ENCODE measurements around the gene SF3B3.

SF3B3 gene

DNA sequence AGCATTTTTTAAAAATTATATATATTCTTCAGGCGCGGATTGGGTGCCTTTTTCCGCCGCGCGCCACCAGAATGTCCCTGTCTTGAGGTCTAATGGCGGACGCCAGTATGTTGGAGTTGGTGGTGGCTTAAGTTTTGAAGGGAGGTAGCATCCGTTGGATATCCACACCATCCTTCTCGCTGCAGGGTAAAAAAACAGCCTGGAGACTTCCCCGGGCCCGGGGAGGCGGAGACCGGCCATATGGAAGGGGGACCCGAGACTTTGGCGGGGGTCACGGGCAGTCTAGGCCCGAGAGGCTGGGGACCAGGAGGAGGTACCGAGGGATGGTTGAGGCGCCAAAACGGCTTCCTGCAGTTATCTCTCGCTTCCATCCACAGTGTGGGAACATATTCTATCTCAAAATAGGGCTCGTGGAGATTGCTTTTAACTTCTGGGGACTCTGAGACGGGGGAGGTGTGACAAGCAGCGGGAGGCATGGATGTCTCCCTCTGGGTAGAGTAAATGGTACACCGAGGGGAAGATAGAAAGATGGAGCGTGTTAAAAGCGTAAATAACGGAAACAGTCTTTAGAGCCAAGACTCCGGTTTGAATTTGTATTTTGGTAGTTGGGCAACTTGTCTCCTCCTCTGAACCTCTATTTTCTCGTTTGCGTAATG, at the start of gene SF3B3:
SF3B3 (plus strand) TSS at position 74 of the 656 bp plus-strand sequence. CDS start 2,841 bp downstream, outside the sequence.
- peak; percentile 45 to 48 for DNase-seq (ENCODE audit: low read depth in 2 of 2)

DNA sequence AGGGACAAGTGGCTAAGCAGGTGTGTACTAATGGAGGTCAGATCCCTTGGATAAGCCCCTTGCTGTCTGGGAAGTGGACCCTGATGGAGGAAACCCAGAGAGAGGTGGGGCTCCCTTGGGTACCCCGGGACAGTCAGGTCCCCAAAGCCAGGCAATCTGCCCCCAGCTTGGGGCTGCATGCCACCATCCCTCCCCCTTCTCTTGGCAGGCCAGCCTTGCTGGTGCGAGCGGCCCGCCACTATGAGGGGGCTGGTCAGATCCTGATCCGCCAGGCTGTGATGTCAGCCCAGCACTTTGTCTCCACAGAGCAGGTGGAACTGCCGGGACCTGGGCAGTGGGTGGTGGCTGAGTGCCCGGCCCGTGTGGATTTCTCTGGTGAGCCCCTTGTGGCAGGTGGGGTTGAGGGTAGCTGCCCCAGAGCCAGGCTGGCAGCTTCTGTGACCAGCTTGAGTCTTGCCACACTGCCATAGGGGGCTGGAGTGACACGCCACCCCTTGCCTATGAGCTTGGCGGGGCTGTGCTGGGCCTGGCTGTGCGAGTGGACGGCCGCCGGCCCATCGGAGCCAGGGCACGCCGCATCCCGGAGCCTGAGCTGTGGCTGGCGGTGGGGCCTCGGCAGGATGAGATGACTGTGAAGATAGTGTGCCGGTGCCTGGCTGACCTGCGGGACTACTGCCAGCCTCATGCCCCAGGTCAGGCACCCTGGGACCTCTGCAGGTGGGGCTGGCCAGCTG, 49.1 kb upstream of the SF3B3 start:
- no peak for DNase-seq (ENCODE audit: low read depth in 2 of 2)

DNA sequence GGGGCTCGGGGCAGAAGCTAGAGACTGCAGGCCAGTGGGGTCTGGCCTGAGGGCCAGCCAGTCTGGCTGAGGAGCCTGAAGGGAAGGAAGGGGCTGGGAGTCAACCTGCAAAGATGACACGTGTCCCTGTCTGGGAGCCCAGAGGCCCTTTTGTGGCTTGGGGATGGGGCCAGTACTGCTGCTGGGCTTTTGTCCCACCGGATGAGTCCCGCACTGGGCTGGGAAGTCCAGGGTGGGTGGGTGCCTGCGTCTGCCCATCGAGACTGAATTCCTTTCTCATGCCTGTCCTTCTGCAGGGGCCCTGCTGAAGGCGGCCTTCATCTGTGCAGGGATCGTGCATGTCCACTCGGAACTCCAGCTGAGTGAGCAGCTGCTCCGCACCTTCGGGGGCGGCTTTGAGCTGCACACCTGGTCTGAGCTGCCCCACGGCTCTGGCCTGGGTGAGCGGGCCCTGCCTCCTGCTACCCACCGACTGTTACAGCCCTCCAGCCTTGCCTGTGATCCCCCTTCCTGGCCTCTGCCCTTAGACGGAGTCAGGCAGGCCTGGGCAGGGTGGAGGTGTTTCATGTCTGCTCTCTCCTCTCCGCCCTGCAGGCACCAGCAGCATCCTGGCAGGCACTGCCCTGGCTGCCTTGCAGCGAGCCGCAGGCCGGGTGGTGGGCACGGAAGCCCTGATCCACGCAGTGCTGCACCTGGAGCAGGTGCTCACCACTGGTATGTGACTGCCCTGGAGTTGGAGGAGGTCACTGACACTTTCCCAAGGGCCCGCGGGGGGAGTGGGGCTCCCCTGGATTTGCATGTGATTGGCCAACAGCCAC, 48.4 kb upstream of the SF3B3 start:
- DNase-seq (ENCODE audit: low read depth in 2 of 2): no peak

DNA sequence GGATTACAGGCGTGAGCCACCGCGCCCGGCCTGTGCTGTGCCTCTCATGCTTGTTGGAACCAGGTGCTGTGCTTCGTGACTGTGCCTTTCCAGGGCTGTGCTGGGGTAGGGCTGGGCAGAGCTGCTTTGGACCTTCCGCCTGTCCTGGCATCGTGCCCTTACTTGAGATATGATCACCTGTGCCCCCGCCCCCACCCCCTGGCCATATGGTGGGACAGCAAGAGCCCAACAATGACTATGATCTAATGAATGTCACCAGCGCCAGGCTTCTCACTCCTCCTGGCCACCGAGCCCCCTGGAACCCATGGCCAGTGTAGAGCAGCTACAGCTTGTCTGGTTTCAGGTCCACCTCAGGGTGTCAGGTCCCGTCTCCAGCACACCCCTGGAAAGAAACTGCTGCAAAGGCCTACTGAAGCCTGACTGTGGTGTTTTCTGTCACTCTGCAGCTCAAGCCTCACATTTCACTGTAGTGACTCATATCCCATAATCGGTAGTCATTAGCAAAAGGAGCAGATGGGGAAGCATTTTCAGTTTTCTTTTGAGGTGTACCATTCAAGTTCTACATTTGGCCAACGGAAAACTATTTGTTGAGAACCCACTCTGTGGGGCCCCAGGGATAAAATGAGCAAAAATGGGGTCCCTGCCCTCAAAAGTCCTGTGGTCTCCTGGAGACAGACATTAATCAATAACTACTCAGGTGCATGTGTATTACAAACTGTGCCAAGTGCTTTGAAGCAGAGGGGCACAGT, 47.2 kb upstream of the SF3B3 start:
- DNase-seq (ENCODE audit: low read depth in 2 of 2): peak; percentile 26 to 35

DNA sequence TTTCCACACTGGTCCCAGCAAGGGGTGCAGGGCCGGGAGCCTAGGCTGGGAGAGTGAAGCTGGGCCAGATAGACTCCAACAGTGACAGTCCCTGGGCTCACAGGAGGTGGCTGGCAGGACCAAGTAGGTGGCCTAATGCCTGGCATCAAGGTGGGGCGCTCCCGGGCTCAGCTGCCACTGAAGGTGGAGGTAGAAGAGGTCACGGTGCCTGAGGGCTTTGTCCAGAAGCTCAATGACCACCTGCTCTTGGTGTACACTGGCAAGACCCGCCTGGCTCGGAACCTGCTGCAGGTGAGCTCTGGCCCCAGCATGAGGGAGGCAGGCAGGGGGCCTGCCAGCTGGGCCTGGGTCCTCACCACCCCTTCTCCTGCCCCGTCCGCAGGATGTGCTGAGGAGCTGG, 45.4 kb upstream of the SF3B3 start:
- DNase-seq (ENCODE audit: low read depth in 2 of 2): no peak

DNA sequence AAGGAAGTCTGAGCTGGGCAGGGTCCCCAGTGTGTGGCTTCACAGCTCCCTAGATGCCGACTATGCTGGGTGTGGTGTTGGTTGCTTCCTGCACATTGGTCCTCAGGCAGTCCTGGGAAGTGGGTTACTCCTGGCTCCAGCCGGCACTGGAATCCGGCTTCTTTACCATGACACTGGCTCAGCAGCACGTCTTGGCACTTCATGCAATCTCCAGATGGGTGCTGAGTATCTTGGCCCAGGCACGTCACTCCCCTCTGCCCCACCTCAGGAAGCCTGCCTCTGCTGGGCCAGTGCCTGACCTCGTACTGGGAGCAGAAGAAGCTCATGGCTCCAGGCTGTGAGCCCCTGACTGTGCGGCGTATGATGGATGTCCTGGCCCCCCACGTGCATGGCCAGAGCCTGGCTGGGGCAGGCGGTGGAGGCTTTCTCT, 44.7 kb upstream of the SF3B3 start:
- DNase-seq (ENCODE audit: low read depth in 2 of 2): no peak

DNA sequence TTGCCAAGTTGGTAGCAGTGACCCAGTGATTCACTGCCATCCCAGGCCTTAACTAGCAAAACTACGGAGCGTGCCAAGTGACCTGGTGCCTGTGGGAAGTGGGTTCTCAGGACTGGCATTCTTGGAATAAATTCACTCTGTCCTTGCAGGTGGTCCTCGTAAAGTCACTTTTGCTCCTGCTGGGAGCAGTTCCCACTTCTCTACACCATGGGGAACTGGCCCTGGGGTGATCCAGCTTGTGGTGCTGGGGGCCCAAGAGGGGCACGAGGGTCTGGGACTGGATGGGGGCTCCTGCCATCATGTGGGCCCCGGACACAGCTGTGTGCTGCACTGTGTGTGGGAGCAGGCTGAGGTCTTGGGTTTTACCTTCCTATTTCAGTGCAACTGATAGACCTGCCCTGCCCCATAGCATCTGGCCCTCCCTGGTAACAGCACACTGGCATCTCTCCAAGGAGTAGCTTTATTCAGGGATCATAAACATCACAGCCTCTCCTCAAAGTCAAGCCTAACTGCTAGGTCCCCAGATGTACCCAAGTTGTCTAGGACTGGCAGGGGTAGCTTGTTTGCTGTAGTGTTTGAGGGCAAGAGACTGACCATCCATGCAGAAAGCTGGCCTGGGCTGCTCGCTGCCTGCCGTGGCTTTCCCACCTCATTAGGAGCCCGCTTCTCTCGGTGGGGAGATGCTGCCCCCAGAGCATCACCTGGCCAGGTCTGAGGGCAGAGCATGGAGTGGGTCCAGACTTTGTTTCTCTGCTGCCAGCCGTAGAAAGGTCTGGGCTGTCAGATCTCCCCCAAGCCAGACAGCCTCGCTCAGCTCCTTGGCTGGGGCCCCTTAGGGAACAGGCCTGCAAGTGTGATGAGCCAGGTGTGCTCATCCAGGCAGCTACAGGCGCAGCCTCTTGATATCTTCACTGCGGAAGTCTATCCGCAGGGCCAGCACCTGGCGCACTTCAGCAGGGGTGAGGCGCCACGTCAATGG, 43.2 kb upstream of the SF3B3 start:
- DNase-seq (ENCODE audit: low read depth in 2 of 2): no peak

DNA sequence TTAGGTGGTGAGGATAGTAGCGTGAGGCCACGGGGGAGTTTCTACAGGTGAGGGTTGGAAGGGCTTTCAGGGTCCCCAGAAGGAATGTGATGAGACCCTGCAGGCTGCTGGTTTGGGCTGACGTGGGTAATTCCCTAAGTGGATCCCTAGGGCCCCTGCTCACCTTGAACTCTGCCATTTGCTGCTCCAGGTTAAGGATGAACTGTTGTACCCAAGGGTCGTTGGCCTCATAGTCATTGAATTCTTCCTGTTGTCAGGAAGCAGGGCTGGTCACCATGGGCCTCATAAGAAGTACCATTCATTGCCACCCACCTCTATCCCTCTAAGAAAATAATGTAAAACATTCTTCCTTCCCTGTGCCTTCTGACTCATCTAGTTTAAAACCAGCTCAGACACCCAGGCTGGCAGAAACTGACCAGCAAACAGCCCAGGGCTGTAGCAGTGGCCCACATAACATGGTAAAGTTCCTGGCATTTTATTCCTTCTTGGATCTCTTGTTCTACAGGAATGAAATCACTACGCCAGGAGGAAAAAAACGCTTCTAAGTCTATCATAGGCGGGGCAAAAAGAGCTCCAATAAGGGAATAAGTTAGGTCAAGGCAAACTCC, 41.6 kb upstream of the SF3B3 start:
- DNase-seq (ENCODE audit: low read depth in 2 of 2): no peak

DNA sequence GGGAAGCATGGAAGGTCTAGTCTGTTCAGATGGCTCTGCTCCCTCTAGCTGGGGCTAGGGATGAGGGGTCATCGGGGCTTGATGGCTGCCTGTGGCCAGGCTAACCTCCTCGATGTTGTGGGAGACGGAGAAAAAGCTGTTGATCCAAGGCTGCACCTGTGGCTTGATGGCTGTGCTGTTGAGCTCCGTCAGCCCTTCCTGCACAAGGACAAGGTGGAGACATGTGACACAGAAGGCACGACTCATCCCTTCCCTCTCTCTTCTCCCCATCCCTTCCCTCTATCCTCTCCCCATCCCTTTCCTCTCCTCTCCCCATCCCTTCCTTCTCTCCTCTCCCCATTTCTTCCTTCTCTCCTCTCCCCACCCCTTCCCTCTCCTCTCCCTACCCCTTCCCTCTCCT, 41.0 kb upstream of the SF3B3 start:
- DNase-seq (ENCODE audit: low read depth in 2 of 2): no peak

DNA sequence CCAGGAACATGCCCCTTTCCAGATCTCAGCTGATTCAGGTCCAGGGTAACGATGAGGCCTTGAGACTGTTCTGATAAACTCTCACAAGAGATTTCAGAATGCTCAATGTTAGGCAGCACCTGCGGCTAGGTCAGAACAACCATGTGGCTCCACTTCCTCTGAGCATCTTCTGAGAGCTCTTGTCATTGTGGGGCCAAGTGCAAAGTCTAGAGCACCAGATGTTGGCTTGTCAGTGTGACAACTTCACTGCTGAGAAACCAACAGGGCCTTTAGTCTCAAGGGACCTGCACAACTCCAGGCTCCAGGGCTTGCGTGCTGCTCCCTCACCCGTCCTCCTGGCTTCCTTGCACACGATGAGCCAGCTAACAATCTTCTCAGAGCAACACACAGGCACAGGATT, 40.2 kb upstream of the SF3B3 start:
- no peak for DNase-seq (ENCODE audit: low read depth in 2 of 2)

DNA sequence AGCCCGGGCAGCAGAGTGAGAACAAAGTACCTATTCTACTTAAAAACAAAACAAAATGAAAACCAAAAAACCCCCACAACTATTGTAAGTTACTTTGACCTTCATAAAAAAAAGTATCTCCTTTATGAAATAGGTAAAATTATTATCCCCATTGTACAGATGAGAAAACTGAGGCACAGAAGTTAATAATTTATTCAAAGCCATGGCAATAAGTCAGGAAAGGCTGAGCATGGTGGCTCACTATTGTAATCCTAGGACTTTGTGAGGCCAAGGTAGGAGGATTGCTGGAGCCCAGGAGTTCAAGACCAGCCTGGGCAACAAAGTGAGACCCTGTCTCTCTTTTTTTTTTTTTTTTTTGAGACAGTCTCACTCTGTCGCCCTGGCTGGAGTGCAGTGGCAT, 38.7 kb upstream of the SF3B3 start:
- DNase-seq (ENCODE audit: low read depth in 2 of 2): no peak

DNA sequence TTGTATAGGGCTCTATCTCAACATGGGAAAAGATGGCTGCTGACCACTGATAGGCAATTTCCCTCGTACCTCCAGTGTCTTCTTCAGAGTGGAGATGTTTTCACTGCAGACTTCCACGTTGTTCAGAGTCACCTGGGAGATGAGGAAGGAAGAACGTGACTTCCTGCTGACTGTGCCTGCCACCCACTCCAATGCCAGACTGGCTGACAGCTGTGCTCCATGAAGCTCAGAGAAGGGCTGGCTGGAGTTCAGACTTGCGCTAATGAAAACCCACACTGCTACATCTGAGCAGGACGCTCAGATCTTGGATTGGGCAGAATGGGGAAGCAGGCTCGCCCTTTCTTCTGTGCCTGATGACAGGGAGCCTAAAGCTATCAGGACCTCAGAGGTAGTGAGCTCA, 33.4 kb upstream of the SF3B3 start:
- no peak for DNase-seq (ENCODE audit: low read depth in 2 of 2)

DNA sequence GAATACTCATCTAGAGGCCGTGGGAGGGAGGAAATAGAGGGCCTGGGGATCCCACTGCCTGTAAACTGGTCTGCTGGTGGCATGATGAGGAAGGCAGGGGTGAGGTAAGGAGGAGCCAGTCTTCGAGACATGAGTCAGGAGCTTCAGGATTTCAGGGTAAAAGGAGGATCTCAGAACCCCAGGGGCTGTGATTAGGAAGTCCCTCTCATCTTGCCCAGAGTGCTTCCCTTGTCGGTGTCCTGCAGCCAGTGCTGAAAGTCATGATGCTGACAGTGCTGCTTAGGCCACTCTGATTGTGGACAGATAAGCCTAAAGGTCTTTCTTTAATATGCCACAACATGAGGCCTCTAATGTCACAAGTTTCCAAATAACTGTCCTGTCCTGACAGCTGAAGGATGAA, 29.8 kb upstream of the SF3B3 start:
- no peak for DNase-seq (ENCODE audit: low read depth in 2 of 2)

DNA sequence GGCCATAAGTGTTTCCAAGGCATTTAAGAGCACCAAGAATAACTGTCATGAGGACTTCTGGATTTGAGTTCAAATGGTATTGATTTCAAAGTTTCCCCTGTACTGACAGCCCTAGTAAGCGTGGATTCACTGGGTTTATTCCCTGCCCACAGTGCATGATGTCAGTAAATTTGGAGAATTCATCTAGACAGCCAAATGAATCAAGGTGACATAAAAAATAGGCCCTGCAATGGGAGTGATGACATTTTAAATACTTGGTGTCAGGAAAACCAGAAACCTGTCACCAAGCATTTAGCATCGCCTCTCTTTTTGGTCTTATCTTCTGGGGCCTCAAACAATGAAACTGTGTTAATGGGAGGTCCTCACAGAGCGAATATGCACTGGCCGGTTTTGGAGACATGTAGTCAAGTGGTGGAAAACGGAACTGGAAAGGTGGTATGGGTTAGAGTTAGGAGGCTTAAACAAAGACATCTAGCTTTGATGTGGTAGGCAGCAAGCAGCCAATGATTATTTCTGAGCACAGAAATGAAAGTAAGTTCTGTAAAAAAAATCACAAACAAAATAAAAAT, 29.3 kb upstream of the SF3B3 start:
- no peak for DNase-seq (ENCODE audit: low read depth in 2 of 2)

DNA sequence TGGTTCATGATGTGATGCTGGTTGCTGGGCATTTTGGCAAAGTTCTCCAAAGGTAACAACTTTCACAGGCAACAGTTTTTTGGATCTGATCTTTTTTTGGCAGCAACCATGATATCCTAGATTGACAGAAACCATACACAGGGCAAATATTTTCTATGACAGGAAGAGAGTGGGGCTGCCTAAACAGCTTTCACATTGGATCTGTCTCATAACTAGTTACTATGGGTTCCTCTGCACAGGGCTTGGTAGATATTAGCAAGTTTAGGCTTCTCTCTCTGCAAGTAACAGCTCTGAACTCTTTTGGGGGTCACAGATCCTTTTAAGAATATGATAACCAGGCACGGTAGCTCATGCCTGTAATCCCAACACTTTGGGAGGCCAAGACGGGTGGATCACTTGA, 28.8 kb upstream of the SF3B3 start:
- DNase-seq (ENCODE audit: low read depth in 2 of 2): no peak

DNA sequence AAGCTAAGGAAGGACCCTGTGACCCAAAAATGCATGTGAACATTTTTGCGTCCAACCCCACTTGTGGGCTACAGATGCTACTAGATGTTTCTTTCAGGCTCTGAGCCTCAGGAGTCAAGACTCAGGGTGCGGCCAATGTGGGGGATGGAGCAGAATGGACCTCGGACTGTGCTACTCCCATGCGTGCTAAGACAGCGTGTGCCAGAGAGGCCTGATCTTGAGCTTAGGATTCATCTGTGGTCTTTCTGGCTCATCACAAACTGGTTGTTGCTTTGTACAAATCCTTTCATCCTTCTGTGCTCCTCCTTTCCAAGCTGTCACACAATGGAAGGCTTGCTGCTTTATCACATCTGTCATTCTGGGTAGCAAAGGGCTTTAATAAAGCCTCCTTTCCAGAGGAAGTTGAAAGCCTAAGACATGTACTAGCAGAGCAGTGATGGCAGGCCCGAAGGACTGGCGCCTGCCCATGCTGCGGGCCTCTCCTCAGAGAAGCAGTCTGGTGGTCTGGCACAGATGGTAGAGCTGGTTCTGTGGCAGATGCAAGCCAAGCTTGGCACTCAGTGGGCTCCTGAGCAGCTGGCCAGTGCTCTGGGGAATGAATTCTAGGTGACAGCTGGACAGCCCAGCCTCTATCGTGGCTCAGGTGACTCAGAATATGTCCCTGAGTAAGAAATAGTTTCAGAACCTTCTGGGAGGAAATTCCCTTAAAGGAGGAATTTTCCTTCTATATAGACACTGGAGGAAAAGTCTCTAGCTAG, 28.0 kb upstream of the SF3B3 start:
- DNase-seq (ENCODE audit: low read depth in 2 of 2): no peak

DNA sequence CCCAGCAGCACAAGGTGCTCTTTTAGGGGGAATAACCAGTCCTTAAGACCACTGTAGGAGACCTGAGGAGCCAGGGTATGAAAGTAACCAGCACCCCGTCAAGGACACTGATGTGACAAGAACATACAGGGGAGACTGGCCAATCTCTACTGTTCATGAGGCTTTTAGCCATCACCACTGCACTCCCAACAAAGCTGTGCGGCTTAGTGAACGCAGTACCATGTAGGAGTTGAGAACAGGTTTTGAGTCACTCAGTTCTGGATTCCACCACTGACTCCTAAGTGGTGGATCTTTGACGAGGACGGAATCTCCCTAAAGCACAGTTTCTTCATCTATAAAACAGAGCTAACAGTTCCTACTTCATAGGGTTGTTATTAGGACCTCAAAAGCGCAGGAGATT, 27.1 kb upstream of the SF3B3 start:
- peak in 1 of 2 donors; percentile 10 for DNase-seq (ENCODE audit: low read depth in 2 of 2)

DNA sequence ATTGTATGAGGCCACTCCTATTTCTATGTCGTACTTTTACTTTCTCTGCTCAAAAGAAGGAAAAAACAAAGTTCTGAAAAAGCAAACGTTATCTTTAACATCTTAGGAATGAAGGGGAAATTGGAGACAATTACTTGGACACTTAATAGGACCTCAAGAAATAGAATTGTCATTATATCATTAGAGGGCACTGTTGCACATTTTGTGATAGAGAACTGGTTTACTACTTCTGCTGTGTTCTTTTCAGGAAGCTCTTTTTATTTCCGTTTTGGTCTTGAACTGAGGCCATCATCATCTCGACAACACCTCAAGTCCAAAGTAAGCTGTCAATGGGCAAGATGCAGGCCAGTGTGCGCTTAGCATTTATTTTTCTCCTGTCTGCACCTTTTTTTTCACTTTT, 14.9 kb upstream of the SF3B3 start:
- DNase-seq (ENCODE audit: low read depth in 2 of 2): no peak

DNA sequence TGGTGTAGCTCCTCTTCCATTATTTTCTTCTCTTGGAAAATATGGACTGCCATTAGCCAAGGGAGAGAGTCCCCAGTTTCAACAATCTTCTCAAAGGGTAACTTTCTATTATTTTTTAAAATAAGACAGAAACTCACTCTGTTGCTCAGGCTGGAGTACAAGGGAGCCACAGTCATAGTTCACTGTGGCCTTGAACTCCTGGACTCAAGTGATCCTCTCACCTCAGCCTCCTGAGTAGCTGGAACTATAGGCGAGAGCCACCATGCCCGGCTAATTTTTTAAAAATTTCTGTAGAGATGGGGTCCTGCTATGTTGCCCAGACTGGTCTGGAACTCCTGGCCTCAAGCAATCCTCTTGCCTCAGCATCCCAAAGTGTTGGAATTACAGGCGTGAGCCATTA, 13.4 kb upstream of the SF3B3 start:
- DNase-seq (ENCODE audit: low read depth in 2 of 2): no peak
